ENCODE data around the gene DENND1B.
"Not testable (repeated sequence)": the region's sequence is repeated elsewhere in the genome, so short reads cannot be mapped to it uniquely, and the experiment has no call there.

Gene DENND1B

DNA sequence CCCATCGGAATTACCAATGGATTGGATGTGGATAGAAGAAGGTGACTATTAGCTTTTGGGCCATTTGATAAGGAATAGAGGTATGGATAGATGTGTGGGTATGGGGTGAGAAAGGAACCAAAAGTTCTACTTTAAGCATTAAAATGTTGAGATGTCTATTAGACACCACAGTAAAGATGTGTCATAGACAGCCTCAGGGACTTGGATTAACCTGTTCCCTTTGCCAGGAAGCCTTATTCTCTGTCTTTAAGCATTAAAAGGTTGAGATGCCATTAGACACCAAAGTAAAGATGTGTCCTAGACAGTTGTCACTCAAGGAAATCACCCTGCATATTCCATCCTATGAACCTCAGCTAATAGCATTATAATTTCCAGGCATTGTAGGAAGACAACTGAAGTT lies 11.0 kb upstream of the DENND1B start:
- no peak for DNase-seq (ENCODE audit: low read depth in 2 of 2)

DNA sequence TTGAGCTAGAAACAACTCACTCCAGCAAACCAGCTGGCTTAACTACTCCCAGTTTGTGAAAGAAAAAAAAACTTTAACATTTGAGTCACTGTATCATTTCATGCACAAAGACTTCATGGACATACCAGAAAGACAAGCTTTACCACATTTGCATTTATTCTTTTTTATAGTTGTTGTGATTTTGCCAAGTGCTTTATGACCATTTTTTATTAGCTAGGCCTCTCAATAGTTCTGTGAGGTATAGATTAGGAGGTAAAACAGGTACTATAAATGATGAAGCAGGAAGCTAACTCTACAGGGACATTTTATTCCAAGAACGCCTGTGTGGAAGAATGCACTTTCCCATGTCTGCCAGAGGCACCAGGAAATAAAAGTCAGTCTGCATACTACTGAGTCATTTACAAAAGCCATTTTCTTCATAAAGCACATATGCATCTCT lies 8.2 kb upstream of the DENND1B start:
- no peak for DNase-seq (ENCODE audit: low read depth in 2 of 2)

DNA sequence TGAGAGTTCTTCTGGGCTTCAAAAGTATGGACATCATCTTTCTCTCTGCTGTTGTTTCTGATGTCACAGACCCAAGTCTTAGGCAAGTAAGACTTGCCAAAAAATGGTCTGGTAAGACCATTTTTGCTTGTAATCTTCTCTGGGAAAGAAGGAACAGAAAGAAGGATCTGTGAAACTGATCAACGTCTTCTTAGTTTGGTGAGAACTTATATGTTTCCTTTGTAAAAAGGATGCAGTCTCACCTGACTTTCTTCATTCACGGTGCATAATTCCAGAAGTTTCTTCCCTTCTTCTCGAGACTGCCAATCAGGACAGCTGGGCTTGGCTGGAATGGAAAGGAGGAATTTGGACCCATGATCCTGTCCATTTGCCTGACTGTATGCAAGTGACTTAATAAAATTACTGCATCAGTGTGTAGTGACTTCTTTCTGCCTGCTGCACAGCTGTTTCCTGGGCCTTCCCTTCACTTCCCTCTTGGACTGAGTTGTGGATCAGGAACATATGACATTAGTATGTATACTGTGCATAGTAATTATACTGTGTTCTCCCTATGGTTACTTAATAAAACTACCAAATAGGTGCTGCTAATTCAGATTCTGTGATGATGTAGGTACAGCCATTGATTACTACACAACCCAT lies 7.6 kb upstream of the DENND1B start:
- no peak for DNase-seq (ENCODE audit: low read depth in 2 of 2)

DNA sequence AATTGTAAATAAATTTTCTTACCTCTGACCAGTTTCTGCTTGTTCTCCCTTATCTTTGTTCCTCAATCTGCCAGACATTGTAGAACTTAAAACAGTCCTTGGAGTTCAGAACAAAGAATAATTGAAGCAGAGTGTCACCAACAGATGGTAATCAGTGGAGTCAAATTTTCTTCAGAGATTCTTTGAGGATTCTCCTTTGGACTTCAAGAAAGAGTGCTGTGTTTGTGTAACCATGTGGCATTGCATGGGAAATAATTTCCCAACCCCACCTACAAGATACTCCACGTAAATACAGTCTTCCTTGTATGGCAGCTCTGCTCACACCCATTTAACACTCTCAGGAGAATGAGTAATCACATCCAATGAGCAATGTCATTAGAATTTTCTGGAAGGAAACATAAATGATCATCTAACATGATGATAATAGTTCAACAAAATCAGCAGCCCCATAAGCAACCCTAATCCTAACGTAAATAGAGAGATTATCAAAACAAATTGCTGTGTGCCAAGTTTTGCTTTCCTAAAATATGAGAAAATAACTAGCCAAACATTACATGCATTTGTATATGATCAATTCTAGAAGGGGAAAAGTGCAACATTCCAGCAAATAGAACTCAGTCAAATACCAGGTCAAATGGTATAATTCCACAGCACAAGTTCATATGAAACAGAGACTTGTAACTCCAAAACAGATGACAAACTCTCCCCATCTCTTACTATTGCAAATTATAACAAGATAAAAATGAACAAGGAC lies 6.9 kb upstream of the DENND1B start:
- DNase-seq (ENCODE audit: low read depth in 2 of 2), result no peak

DNA sequence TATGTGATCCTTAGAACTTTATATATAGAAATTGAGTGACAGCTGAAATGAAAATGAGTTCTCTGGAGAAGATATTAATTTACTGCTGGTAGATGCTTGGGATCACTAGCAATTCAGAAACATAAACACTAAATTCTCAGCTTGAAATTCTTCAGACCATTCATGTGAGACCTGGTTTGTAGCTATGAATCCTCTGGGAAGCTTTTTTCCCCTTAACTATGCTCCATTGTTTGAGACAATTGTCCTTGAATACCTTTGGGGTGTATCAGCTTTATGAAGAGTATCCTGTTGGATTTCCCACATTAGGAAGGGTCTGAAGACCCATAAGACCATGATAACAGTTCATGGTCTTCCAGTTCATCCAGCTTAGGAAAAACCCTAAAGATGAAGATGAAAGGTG lies 4.6 kb upstream of the DENND1B start:
- DNase-seq (ENCODE audit: low read depth in 2 of 2), result no peak

DNA sequence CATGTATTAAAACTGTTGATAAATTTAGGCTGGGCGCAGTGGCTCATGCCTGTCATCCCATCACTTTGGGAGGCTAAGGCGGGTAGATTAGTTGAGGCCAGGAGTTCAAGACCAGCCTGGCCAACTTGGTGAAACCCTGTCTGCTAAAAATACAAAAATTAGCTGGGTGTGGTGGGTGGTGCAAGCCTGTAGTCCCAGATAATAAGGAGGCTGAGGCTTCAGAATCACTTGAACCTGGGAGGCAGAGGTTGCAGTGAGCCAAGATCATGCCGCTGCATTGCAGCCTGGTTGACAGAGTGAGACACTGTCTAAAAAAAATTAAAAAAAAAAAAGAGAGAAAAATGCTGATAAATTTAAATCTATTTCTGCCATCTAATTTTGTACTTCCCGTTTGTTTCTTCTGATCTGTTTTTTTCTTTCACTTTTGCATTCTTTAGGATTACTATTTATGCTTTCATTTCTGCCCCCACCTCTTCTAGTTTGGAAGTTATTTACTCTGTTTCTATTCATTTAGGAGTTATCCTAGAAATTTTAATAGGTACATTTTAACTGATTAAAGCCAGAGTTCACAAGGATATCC lies 3.2 kb upstream of the DENND1B start:
- no peak for DNase-seq (ENCODE audit: low read depth in 2 of 2)

DNA sequence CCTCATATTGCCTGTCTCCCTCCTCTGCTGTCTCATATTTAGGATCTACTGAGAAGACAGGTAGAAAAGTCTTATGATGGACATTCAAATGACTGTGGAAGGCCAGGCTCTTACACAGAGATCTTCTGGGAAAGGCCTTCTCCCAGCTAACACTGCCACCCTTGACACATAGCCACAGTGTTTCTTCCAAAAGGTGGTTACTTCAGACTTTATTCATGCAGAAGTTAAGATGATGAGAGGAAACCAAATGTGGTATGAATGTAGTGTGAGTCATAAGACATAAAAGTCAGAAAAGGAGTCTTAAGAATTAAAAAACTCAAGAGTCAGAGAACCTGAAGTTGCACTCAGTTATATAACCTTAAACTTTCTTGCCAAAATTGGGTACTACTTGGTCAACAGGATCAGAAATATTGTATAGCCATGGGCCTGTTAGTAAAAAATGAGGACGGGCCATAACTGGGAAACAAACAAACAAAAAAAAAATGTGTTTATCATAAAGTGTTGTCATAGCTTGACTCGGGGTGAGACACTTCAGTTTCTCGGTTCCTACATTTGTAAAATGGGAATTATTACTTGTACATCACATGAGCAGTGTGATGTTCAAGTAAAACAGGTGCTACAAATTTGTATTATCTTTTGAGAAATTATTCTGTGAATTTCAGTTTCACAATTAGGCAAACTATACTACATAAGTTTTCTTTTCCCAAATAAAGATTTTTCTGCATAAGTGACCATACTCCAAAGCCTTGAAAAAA lies 1.2 kb upstream of the DENND1B start:
- DNase-seq (ENCODE audit: low read depth in 2 of 2), result peak in 1 of 2 donors; percentile 23

DNA sequence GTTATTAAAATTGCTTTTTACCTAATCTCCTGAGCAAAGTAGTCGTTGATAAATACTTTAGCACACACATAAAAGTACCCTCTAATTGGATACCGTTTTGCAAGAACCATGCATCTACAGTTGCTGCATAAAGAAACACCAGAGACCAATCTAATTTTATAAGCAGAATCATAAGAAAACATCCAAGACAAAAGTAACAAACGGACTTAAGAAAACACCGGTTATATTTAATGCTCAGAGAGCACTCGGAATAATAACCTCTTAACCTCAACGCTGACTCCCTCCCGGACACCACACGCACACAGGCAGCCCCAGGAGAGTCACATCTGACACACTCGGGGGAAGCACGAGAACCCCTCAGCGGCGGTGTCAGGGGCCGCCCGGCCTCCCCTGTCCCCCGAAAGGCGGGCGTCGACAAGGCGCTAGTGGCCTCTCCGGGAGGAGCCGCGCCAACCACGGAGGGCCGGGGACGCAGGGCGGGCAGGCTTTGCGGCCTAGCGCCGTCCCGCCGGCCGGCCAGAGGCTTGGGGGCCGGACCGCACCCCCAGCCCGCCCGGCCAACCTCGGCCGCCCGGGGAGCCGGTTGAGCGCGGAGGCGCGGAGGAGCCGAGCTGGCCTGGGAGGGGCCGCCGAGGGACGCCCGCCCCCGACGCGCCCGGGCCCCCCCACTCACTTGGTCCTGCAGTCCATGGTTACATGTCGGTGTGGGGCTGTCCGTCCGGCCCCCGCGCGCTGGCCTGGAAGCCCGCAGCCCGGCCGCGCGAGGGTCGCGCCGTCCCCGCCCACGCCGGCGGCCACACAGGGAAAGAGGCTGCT lies 606 bp downstream of the DENND1B start:
- DNase-seq (ENCODE audit: low read depth in 2 of 2), result peak; percentile 27 to 44

DNA sequence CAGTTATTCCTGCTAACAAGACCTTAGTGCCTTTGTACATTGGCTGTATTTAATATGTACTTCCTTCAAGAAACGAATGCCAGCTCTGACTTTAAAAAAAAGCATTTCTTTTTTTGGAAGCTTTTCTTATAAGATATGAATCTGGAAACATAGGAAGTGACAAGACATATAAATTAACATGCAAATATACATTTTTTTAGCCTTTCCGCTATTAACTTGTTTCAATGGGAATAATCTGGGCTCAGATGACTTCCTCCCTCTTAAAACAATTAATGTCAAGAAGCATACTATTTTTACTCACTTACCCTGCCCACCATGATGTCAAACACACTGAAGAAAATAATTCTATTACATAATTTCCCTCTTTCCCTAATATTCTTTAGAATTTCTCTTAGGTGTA lies 1.4 kb downstream of the DENND1B start:
- no peak for DNase-seq (ENCODE audit: low read depth in 2 of 2)

DNA sequence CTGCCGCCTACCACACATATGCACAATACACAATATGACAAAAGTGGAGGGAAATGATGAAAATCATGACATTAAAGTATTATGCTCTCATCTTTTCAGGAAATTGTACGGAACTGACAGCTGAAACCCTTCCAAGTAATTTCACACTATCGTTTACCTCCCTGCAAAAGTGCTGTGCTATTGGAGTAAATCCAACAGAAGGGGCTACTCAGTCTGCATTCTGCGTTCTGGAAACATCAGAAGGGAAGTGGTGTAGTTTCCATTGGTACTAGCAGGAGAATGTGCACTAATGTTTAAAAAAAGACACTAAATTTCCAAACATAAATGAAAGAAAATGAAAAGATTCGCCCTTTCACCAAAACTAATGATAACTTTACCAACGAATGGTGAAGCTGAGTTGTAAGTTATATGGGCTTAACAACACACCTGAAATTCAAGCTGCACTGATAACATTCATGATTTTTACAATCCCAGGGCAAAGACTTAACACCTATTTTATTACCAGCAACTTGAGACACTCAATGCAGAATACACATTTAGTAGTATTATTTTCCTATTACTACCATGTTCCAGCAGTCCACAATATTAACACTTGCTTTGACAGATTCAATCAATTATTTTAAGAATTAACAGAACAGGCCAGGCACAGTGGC lies 3.2 kb downstream of the DENND1B start:
- no peak for DNase-seq (ENCODE audit: low read depth in 2 of 2)

DNA sequence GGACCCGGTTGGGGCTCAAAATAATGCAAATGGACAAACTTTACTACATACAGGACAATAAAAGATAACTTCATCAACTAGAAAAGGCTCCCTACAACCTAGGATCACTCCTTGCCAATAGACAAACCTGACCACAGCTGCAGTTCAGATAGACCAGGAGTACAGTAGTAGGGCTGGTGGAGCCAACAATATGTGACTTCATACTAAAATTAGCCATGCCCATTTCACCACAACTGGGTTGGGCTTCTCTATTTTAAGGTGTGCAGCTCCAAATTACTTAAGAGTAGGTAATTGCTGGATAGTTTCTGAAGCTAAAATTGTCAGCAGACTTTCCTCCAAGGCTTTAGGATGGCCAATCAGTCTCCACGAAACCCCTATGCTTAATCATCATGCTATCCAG lies 3.9 kb downstream of the DENND1B start:
- DNase-seq (ENCODE audit: low read depth in 2 of 2), result no peak

DNA sequence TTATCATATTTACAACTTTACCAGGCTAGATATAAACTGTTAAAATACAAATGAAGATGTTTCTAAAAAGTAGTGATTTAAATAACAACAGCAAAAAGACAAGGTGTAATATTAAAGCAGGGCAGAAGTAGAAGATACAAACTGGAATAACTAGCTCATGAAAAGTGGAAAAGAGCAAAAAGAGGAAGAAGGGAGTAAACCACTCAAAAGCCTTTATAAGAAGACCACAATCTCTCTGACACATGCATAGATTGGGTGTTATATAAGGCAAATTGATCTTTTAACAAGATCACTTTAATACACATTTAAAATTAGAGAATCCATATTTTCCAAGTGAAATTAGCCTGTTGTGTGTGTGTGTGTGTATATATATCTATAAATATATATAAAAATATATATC lies 5.0 kb downstream of the DENND1B start:
- DNase-seq (ENCODE audit: low read depth in 2 of 2), result no peak

DNA sequence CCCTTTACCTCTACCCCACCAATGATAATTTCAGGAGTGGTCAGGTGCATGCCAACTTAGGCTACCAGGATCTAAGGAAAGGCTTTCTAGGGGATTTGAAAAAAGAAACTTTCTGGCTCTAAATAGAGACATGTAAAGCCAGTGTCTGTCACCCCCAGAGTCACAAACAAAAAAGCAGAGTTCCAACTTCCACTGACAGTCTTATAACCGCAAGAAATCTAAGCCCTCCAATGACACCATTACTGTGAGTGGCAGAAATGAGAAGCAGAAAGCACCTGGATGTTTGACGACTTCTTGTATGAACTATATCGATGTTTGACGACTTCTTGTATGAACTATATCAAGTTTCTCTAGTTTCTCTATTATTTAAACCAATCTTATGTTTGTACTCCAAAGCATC lies 6.0 kb downstream of the DENND1B start:
- no peak for DNase-seq (ENCODE audit: low read depth in 2 of 2)

DNA sequence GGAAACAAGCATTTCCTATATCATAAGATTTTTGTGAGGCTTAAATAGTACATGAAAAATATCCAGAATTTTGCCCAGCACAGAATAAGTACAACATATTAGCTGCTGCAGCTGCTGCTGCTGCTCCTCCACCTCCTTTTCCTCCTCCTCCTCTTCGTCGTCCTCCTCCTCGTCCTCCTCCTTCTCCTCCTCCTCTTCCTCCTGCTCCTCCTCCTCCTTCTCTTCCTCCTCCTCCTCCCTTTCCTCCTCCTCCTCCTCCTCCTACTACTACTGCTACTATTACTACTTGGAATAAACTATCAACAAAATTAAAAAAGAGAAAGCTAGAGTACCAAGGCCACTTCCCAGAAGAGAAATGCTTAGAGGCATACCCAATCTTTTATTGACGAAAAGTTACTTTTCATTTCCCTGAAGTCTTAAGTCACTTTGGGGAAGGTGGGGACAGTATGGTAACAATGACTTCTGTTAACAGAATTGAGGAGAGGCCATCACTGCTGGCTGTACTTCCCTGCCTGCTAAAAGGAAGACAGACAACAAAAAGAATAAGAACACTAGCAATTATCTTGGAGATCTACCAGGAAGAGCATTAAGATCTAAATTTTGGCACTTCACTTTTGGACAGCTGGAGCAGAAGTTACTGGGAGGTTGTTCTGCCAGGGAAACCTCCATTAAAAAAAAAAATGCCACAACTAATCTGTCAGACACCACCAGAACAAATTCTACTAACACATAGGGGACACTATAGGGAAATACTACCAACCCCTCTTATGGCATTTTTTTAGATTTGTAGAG lies 7.1 kb downstream of the DENND1B start:
- DNase-seq (ENCODE audit: low read depth in 2 of 2), result no peak

DNA sequence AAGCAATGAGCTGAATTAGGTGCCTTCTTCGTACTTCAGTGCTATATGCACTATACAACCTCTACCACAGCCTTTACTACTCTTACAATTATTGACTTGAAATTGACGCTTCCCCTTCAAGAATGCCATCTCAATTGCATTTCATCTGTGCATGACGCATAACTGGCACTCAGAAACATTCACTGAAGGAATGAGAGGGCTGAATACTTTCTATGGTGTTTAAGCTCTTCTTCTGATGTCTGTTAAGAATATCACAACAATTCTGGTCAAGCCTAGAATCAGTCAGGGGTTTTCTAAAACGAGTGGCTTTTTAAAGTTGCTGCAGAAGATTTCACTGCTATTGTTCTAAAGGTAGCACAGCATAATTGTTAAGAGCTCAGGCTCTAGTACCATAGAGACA lies 11.5 kb downstream of the DENND1B start:
- DNase-seq (ENCODE audit: low read depth in 2 of 2), result no peak

DNA sequence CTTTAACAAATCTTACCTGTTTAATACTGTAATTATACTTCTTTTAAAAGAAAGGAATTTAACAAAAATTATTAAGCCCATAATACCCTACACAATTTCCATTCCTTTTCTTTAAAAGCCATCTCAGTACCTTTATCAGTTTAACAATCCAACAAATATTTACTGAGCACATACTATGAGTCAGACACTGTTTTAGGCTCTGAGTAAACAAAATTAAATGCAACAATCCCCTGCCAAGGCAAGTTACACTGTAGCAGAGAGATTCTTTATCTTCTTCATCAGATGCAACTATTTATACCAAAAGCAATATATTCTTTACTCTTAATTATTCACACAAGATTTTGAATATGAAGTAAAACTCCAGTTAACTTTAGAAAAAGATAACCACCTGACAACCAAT lies 12.0 kb downstream of the DENND1B start:
- DNase-seq (ENCODE audit: low read depth in 2 of 2), result no peak

DNA sequence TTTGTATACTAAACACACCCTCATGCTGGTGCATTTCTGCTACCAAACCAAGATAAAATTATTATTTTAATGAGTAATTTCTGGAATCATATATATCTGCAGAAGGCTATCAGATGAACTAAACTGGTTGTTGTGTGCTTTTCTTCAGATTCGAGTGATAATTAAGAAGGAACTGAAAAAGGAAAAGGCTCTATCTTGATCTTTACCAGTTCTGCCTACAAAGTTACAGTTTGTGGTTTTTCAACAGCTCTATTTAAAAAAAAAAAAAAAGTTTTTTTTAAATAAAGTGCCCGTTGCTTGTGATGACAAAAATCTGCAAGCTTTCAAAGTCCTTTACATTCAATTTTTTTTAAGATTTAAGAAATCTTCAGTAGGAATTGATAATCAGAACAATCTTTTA lies 13.6 kb downstream of the DENND1B start:
- no peak for DNase-seq (ENCODE audit: low read depth in 2 of 2)

DNA sequence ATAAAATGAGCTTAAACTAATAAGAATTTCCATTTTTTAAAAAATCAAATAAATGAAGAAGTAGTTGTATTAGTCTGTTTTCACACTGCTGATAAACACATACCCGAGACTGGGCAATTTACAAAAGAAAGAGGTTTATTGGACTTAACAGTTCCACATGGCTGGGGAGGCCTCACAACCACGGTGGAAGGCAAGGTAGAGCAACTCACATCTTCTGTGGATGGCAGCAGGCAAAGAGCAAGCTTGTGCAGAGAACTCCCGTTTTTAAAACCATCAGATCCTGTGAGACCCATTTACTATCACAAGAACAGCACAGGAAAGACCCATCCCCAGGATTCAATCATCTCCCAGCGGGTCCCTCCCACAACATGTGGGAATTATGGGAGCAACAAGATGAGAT lies 19.7 kb downstream of the DENND1B start:
- not testable (repeated sequence) for DNase-seq (ENCODE audit: low read depth in 2 of 2)

DNA sequence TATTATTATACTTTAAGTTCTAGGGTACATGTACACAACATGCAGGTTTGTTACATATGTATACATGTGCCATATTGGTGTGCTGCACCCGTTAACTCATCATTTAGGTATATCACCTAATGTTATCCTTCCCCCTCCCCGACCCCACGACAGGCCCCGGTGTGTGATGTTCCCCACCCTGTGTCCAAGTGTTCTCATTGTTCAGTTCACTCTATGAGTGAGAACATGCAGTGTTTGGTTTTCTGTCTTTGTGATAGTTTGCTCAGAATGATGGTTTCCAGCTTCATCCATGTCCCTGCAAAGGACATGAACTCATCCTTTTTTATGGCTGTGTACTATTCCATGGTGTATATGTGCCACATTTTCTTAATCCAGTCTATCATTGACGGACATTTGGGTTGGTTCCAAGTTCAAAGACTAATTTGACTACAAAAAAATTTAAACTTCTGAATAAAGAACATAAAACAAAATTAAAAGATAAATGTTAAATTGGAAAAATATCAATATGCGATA lies 22.6 kb downstream of the DENND1B start:
- not testable (repeated sequence) for DNase-seq (ENCODE audit: low read depth in 2 of 2)

DNA sequence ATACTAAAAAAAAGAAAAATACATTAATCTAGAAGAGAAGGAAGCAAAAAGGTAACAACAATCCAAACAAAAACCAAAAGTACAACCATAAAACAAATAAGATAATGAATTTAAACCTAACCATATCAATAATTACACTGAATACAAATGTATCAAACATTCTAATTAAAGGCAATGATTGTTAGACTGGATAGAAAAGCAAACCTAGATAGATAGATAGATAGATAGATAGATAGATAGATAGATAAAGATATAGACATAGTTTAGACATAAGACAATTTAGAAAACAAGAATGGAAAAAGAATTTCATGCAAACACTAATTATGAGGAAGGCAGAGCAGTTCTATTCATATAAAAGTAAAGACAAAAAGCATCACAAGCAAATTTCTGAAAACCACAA lies 24.9 kb downstream of the DENND1B start:
- no peak for DNase-seq (ENCODE audit: low read depth in 2 of 2)
